ENCODE results near the gene STH.
A peak's percentile ranks its signal among the peaks of the same experiment; 100 is the strongest.
"Not testable (repeated sequence)": the region's sequence is repeated elsewhere in the genome, so short reads cannot be mapped to it uniquely, and the experiment has no call there.

Gene STH

DNA sequence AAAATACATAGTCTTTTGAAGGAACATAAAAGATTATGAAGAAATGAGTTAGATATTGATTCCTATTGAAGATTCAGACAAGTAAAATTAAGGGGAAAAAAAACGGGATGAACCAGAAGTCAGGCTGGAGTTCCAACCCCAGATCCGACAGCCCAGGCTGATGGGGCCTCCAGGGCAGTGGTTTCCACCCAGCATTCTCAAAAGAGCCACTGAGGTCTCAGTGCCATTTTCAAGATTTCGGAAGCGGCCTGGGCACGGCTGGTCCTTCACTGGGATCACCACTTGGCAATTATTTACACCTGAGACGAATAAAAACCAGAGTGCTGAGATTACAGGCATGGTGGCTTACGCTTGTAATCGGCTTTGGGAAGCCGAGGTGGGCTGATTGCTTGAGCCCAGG, 9.5 kb downstream of the STH start:
- no peak for DNase-seq

DNA sequence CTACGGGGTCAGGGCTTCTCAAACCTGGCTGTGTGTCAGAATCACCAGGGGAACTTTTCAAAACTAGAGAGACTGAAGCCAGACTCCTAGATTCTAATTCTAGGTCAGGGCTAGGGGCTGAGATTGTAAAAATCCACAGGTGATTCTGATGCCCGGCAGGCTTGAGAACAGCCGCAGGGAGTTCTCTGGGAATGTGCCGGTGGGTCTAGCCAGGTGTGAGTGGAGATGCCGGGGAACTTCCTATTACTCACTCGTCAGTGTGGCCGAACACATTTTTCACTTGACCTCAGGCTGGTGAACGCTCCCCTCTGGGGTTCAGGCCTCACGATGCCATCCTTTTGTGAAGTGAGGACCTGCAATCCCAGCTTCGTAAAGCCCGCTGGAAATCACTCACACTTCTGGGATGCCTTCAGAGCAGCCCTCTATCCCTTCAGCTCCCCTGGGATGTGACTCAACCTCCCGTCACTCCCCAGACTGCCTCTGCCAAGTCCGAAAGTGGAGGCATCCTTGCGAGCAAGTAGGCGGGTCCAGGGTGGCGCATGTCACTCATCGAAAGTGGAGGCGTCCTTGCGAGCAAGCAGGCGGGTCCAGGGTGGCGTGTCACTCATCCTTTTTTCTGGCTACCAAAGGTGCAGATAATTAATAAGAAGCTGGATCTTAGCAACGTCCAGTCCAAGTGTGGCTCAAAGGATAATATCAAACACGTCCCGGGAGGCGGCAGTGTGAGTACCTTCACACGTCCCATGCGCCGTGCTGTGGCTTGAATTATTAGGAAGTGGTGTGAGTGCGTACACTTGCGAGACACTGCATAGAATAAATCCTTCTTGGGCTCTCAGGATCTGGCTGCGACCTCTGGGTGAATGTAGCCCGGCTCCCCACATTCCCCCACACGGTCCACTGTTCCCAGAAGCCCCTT, 10.9 kb downstream of the STH start:
- no peak for DNase-seq

DNA sequence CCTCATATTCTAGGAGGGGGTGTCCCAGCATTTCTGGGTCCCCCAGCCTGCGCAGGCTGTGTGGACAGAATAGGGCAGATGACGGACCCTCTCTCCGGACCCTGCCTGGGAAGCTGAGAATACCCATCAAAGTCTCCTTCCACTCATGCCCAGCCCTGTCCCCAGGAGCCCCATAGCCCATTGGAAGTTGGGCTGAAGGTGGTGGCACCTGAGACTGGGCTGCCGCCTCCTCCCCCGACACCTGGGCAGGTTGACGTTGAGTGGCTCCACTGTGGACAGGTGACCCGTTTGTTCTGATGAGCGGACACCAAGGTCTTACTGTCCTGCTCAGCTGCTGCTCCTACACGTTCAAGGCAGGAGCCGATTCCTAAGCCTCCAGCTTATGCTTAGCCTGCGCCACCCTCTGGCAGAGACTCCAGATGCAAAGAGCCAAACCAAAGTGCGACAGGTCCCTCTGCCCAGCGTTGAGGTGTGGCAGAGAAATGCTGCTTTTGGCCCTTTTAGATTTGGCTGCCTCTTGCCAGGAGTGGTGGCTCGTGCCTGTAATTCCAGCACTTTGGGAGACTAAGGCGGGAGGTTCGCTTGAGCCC, 11.6 kb downstream of the STH start:
- DNase-seq, result no peak

DNA sequence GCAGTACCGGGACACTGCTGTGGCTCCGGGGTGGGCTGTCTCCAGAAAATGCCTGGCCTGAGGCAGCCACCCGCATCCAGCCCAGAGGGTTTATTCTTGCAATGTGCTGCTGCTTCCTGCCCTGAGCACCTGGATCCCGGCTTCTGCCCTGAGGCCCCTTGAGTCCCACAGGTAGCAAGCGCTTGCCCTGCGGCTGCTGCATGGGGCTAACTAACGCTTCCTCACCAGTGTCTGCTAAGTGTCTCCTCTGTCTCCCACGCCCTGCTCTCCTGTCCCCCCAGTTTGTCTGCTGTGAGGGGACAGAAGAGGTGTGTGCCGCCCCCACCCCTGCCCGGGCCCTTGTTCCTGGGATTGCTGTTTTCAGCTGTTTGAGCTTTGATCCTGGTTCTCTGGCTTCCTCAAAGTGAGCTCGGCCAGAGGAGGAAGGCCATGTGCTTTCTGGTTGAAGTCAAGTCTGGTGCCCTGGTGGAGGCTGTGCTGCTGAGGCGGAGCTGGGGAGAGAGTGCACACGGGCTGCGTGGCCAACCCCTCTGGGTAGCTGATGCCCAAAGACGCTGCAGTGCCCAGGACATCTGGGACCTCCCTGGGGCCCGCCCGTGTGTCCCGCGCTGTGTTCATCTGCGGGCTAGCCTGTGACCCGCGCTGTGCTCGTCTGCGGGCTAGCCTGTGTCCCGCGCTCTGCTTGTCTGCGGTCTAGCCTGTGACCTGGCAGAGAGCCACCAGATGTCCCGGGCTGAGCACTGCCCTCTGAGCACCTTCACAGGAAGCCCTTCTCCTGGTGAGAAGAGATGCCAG, 12.9 kb downstream of the STH start:
- DNase-seq, result no peak

DNA sequence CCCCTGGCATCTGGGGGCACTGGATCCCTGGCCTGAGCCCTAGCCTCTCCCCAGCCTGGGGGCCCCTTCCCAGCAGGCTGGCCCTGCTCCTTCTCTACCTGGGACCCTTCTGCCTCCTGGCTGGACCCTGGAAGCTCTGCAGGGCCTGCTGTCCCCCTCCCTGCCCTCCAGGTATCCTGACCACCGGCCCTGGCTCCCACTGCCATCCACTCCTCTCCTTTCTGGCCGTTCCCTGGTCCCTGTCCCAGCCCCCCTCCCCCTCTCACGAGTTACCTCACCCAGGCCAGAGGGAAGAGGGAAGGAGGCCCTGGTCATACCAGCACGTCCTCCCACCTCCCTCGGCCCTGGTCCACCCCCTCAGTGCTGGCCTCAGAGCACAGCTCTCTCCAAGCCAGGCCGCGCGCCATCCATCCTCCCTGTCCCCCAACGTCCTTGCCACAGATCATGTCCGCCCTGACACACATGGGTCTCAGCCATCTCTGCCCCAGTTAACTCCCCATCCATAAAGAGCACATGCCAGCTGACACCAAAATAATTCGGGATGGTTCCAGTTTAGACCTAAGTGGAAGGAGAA, 13.5 kb downstream of the STH start:
- DNase-seq, result no peak

DNA sequence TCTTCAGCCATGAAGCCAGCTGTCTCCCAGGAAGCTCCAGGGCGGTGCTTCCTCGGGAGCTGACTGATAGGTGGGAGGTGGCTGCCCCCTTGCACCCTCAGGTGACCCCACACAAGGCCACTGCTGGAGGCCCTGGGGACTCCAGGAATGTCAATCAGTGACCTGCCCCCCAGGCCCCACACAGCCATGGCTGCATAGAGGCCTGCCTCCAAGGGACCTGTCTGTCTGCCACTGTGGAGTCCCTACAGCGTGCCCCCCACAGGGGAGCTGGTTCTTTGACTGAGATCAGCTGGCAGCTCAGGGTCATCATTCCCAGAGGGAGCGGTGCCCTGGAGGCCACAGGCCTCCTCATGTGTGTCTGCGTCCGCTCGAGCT, 14.1 kb downstream of the STH start:
- no peak for DNase-seq

DNA sequence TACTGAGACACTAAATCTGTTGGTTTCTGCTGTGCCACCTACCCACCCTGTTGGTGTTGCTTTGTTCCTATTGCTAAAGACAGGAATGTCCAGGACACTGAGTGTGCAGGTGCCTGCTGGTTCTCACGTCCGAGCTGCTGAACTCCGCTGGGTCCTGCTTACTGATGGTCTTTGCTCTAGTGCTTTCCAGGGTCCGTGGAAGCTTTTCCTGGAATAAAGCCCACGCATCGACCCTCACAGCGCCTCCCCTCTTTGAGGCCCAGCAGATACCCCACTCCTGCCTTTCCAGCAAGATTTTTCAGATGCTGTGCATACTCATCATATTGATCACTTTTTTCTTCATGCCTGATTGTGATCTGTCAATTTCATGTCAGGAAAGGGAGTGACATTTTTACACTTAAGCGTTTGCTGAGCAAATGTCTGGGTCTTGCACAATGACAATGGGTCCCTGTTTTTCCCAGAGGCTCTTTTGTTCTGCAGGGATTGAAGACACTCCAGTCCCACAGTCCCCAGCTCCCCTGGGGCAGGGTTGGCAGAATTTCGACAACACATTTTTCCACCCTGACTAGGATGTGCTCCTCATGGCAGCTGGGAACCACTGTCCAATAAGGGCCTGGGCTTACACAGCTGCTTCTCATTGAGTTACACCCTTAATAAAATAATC, 14.6 kb downstream of the STH start:
- peak in 1 of 2 donors; percentile 48 for DNase-seq

DNA sequence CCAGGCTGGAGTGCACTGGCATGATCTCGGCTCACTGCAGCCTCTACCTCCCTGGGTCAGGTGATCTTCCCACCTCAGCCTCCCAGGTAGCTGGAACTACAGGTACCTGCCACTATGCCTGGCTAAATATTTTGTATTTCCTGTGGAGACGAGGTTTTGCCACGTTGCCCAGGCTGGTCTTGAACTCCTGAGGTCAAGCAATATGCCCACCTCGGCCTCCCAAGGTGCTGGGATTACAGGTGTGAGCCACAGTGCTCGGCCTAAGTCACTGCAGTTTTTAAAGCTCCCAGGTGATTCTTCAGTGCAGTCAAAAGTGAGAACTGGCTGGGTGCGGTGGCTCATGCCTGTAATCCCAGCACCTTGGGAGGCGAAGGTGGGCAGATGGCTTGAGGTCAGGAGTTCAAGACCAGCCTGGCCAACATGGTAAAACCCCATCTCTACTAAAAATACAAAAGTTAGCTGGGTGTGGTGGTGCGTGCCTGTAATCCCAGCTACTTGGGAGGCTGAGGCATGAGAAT, 20.4 kb downstream of the STH start:
- not testable (repeated sequence) for DNase-seq

DNA sequence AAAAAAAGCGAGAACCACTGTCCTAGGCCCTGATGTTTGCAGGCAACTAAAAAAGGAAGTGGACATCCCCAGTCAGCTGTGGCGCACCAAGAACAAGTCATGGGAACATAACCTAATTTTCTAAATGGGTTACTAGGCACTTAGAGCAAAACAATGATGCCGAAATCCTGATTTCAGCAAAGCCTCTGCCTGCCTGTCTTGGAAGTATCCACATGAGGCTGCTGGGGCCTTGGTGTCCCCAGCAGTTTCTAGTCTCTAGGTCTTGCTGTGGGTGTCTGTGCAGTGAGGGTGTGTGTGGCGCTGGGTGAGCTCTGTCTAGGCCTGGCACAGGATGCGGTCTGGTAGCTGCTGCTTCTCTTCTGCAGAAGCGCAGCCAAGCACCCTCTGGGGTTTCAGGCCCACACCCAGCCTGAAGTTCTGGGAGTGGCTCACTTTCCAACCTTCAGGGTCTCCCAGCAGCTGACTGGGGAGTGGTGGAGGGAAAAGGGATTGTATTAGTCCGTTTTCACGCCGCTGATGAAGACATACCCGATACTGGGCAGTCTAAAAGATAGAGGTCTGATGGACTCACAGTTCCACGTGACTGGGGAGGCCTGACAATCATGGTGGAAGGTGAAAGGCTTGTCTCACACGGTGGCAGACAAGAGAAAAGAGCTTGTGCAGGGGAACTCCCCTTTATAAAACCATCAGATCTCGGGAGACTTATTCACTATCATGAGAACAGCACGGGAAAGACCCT, 21.1 kb downstream of the STH start:
- DNase-seq, result no peak

DNA sequence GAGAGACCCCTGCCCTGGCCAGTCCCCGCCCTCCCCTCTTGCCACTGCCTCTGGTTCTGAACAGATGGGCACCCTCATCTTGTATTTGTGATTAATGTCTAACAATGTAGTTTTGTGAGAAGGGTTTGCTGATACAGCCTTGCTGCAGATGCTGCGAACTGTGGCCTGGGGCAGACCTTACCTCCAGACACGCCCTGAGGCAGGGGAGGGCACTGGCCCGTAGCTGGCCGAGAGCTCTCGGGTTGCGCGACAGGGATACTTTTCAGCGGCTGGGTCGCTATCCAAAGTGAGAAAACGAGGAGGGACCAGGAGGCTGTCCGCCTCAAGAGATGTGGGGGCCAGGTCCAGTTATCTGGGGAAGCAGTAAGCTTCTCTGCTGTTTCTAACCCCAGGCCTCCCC, 21.9 kb downstream of the STH start:
- DNase-seq, result no peak

DNA sequence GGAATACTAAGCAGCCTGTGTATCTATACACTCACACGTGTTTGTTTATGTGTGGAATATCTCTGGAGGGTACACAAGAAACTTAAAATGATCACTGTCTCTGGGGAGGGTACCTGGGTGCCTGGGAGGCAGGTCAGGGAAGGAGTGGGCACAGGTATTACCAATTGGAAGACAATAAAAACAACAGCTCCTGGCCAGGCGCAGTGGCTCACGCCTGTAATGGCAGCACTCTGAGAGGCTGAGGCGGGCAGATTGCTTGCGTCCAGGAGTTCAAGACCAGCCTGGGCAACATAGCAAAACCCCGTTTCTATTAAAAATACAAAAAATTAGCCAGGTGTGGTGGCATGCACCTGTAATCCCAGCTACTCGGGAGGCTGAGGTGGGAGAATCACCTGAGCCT, 24.3 kb downstream of the STH start:
- DNase-seq, result not testable (repeated sequence)

DNA sequence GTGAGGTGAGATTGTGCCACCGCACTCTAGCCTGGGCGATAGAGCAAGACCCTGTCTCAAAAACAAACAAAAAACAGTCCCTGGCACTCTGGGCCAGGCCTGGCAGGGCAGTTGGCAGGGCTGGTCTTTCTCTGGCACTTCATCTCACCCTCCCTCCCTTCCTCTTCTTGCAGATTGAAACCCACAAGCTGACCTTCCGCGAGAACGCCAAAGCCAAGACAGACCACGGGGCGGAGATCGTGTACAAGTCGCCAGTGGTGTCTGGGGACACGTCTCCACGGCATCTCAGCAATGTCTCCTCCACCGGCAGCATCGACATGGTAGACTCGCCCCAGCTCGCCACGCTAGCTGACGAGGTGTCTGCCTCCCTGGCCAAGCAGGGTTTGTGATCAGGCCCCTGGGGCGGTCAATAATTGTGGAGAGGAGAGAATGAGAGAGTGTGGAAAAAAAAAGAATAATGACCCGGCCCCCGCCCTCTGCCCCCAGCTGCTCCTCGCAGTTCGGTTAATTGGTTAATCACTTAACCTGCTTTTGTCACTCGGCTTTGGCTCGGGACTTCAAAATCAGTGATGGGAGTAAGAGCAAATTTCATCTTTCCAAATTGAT, 24.8 kb downstream of the STH start:
- DNase-seq, result no peak

DNA sequence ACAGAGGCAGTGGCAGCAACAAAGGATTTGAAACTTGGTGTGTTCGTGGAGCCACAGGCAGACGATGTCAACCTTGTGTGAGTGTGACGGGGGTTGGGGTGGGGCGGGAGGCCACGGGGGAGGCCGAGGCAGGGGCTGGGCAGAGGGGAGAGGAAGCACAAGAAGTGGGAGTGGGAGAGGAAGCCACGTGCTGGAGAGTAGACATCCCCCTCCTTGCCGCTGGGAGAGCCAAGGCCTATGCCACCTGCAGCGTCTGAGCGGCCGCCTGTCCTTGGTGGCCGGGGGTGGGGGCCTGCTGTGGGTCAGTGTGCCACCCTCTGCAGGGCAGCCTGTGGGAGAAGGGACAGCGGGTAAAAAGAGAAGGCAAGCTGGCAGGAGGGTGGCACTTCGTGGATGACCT, 25.5 kb downstream of the STH start:
- DNase-seq, result no peak

DNA sequence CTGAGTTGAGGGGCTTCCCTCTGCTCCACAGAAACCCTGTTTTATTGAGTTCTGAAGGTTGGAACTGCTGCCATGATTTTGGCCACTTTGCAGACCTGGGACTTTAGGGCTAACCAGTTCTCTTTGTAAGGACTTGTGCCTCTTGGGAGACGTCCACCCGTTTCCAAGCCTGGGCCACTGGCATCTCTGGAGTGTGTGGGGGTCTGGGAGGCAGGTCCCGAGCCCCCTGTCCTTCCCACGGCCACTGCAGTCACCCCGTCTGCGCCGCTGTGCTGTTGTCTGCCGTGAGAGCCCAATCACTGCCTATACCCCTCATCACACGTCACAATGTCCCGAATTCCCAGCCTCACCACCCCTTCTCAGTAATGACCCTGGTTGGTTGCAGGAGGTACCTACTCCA, 26.0 kb downstream of the STH start:
- no peak for DNase-seq

DNA sequence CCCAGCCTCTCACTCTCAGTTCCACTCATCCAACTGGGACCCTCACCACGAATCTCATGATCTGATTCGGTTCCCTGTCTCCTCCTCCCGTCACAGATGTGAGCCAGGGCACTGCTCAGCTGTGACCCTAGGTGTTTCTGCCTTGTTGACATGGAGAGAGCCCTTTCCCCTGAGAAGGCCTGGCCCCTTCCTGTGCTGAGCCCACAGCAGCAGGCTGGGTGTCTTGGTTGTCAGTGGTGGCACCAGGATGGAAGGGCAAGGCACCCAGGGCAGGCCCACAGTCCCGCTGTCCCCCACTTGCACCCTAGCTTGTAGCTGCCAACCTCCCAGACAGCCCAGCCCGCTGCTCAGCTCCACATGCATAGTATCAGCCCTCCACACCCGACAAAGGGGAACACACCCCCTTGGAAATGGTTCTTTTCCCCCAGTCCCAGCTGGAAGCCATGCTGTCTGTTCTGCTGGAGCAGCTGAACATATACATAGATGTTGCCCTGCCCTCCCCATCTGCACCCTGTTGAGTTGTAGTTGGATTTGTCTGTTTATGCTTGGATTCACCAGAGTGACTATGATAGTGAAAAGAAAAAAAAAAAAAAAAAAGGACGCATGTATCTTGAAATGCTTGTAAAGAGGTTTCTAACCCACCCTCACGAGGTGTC, 26.6 kb downstream of the STH start:
- DNase-seq, result no peak

DNA sequence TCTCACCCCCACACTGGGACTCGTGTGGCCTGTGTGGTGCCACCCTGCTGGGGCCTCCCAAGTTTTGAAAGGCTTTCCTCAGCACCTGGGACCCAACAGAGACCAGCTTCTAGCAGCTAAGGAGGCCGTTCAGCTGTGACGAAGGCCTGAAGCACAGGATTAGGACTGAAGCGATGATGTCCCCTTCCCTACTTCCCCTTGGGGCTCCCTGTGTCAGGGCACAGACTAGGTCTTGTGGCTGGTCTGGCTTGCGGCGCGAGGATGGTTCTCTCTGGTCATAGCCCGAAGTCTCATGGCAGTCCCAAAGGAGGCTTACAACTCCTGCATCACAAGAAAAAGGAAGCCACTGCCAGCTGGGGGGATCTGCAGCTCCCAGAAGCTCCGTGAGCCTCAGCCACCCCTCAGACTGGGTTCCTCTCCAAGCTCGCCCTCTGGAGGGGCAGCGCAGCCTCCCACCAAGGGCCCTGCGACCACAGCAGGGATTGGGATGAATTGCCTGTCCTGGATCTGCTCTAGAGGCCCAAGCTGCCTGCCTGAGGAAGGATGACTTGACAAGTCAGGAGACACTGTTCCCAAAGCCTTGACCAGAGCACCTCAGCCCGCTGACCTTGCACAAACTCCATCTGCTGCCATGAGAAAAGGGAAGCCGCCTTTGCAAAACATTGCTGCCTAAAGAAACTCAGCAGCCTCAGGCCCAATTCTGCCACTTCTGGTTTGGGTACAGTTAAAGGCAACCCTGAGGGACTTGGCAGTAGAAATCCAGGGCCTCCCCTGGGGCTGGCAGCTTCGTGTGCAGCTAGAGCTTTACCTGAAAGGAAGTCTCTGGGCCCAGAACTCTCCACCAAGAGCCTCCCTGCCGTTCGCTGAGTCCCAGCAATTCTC, 27.4 kb downstream of the STH start:
- DNase-seq, result no peak

DNA sequence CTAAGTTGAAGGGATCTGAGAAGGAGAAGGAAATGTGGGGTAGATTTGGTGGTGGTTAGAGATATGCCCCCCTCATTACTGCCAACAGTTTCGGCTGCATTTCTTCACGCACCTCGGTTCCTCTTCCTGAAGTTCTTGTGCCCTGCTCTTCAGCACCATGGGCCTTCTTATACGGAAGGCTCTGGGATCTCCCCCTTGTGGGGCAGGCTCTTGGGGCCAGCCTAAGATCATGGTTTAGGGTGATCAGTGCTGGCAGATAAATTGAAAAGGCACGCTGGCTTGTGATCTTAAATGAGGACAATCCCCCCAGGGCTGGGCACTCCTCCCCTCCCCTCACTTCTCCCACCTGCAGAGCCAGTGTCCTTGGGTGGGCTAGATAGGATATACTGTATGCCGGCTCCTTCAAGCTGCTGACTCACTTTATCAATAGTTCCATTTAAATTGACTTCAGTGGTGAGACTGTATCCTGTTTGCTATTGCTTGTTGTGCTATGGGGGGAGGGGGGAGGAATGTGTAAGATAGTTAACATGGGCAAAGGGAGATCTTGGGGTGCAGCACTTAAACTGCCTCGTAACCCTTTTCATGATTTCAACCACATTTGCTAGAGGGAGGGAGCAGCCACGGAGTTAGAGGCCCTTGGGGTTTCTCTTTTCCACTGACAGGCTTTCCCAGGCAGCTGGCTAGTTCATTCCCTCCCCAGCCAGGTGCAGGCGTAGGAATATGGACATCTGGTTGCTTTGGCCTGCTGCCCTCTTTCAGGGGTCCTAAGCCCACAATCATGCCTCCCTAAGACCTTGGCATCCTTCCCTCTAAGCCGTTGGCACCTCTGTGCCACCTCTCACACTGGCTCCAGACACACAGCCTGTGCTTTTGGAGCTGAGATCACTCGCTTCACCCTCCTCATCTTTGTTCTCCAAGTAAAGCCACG, 28.3 kb downstream of the STH start:
- DNase-seq, result no peak

DNA sequence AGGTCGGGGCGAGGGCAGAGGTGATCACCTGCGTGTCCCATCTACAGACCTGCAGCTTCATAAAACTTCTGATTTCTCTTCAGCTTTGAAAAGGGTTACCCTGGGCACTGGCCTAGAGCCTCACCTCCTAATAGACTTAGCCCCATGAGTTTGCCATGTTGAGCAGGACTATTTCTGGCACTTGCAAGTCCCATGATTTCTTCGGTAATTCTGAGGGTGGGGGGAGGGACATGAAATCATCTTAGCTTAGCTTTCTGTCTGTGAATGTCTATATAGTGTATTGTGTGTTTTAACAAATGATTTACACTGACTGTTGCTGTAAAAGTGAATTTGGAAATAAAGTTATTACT, 28.9 kb downstream of the STH start:
- no peak for DNase-seq

DNA sequence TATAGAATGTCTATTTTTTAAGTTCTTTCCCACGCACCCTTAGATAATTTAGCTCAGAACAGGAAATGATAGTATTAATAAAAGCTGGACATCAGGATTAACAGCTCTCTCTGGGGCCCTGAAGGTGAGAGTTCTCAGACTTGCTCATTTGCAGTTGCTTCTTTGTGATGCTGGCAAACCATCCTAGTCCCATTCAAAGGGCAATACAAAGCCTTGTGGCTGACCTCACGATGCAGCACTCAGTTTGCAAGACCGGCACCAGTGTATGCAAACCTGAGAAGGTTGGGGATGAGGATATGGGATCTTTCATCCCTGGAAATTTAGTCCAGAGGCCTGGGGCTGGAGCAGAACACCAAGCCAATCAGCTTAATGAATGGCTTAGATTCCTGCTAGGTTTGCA, 29.3 kb downstream of the STH start:
- no peak for DNase-seq
